Thoracic aorta (tissue), 2 donors: ENCODE results near the gene PRRC2A. TPM values are rescaled to one million over a fixed set of nuclear protein-coding genes. Genes with fewer than 3 reads are reported as not detected.

ENCODE experiments used
- ATAC-seq: fragments of 150-250 bp; one replicate; pipeline ENCODE4 v1.8.0; 2017; ENCODE audit warnings: low read depth; ENCODE audit not compliant: insufficient number of reproducible peaks, low FRiP score
- DNase-seq: peaks from one replicate; pipeline ENCODE4 v3.0.0-alpha.2; 2020; ENCODE audit warnings: low spot score
- H3K27ac ChIP-seq, 2 donors: fragments of 200-600 bp; sonication (generic); 1 replicate in 1 of 2; 2 replicates in 1 of 2; pipeline ENCODE4 v1.5.1; 2016; ENCODE audit warnings: mild to moderate bottlenecking in 2 of 2, moderate library complexity in 2 of 2
- H3K27me3 ChIP-seq: fragments of 200-600 bp; sonication (generic); replicated peaks from 2 replicates; pipeline ENCODE4 v1.6.0; 2016; ENCODE audit warnings: mild to moderate bottlenecking; ENCODE audit not compliant: insufficient read depth
- H3K36me3 ChIP-seq: fragments of 200-600 bp; sonication (generic); one replicate; pipeline ENCODE4 v1.5.1; 2016
- H3K4me1 ChIP-seq, 2 donors: fragments of 200-600 bp; sonication (generic); 1 replicate in 1 of 2; 2 replicates in 1 of 2; pipeline versions ENCODE4 v1.5.1 to v1.6.0; 2016; ENCODE audit warnings: low read depth in 2 of 2, mild to moderate bottlenecking in 1 of 2; ENCODE audit not compliant: control insufficient read depth in 1 of 2
- H3K4me3 ChIP-seq: fragments of 200-600 bp; sonication (generic); 2 replicates; pipeline ENCODE4 v1.5.1; 2016; ENCODE audit warnings: mild to moderate bottlenecking
- H3K9me3 ChIP-seq: fragments of 200-600 bp; sonication (generic); 2 replicates; pipeline ENCODE4 v1.5.1; 2016
- CTCF ChIP-seq: fragments of 200-600 bp; sonication (generic); IDR thresholded peaks from one replicate; pipeline ENCODE4 v1.5.1; 2019; ENCODE audit warnings: antibody characterized with exemption
- total RNA-seq, 2 donors: library from RNA; depleted of rRNA; stranded (reverse); fragments of >200 nt; gene quantifications; one replicate each; pipeline versions ENCODE4 v1.1.0 to v1.2.3, GENCODE V29; 2016

The PRRC2A gene
- total RNA-seq, 2 donors from 2014 or later: 94.2 to 130 TPM

- no peaks in the 10 kb centered on the region for H3K27me3 ChIP-seq
- no peak overlapping the region for H3K4me3 ChIP-seq
- H3K36me3 ChIP-seq: peaks cover 1% of the 10 kb centered on the region
- TF ChIP-seq CTCF: no peak
- DNase-seq (no peak), ATAC-seq (no peak)
- no peaks in the 10 kb centered on the region for H3K9me3 ChIP-seq
- H3K4me1 ChIP-seq: peaks cover 32 to 68% of the 10 kb centered on the region in 2 donors
- peak overlapping the region in 1 of 2 donors; percentile 4 for H3K27ac ChIP-seq
These were observed 41.7 kb downstream of the PRRC2A start for GRCh38 chr6:31662124-31662723.

- Histone ChIP-seq H3K4me3 (peak overlapping the region; percentile 98), H3K27ac (peak overlapping the region; percentile 95 to 97), H3K27me3 (no peaks in the 10 kb centered on the region), H3K9me3 (no peaks in the 10 kb centered on the region), H3K4me1 (peaks cover 33 to 70% of the 10 kb centered on the region in 2 donors), H3K36me3 (peaks cover 12% of the 10 kb centered on the region)
- DNase-seq (no peak), ATAC-seq (no peak)
- TF ChIP-seq CTCF: no peak
These were observed 42.8 kb downstream of the PRRC2A start for GRCh38 chr6:31663126-31663960.

GRCh38 chr6:31663961-31664789, 43.7 kb downstream of the PRRC2A start:
- H3K9me3 ChIP-seq: no peaks in the 10 kb centered on the region
- H3K4me1 ChIP-seq: peaks cover 25 to 65% of the 10 kb centered on the region in 2 donors
- peaks cover 21% of the 10 kb centered on the region for H3K36me3 ChIP-seq
- no peaks in the 10 kb centered on the region for H3K27me3 ChIP-seq
- DNase-seq (no peak), ATAC-seq (no peak)
- no peak for TF ChIP-seq CTCF
- peak overlapping the region; percentile 95 to 97 for H3K27ac ChIP-seq
- H3K4me3 ChIP-seq: peak overlapping the region; percentile 98

- DNase-seq: peak; percentile 86
- no peak for TF ChIP-seq CTCF
- Histone ChIP-seq H3K9me3 (no peaks in the 10 kb centered on the region), H3K4me1 (peaks cover 19 to 57% of the 10 kb centered on the region in 2 donors), H3K4me3 (peak within 1 kb of the TSS; percentile 98), H3K27me3 (no peaks in the 10 kb centered on the region), H3K36me3 (peaks cover 28% of the 10 kb centered on the region), H3K27ac (peak within 1 kb of the TSS; percentile 95 to 97)
- ATAC-seq: peak; percentile 42
These were observed 44.4 kb downstream of the PRRC2A start, which contains the start of gene GPANK1 for GRCh38 chr6:31664790-31665500. Gene GPANK1 (minus strand): TSS chr6:31664997. CDS start chr6:31664478, 519 bp downstream.
